ENCODE data around the gene BPTF. TPM values are rescaled to one million over a fixed set of nuclear protein-coding genes. Genes with fewer than 3 reads are reported as not detected.
A peak's percentile ranks its signal among the peaks of the same experiment; 100 is the strongest.

Gene BPTF
- total and polyA plus RNA-seq, 2 of the 13 experiments (the other 11 are each of a cell fraction or from before 2014, with no cell fraction given) = 43.5 to 66.1 TPM

GRCh38 chr17:68029512-68030215 lies 204.4 kb downstream of the BPTF start (continued):
- TF ChIP-seq HDAC6 (IDR thresholded peaks at IDR 0.05; ENCODE audit: low read depth, low read length) (no peak), HNF1A (IDR thresholded peaks at IDR 0.05; ENCODE audit: low read depth) (no peak), HNF1A (CRISPR knock-in tag; IDR thresholded peaks at IDR 0.05; ENCODE audit: borderline replicate concordance) (peak; percentile 57; the same call in 1 of the 2 replicates), MAFK (conservative IDR thresholded peaks at IDR 0.05 in 1 of 2, IDR thresholded peaks at IDR 0.05 in 1 of 2; ENCODE audit: low read length in 2 of 2) (no peak), ZNF782 (CRISPR knock-in tag; IDR thresholded peaks at IDR 0.05; ENCODE audit: borderline replicate concordance) (peak; percentile 81; the same call in 1 of the 2 replicates), CBX1 (IDR thresholded peaks at IDR 0.05; ENCODE audit: low read depth) (no peak), ZBTB34 (CRISPR knock-in tag; IDR thresholded peaks at IDR 0.05) (no peak), ZSCAN30 (CRISPR knock-in tag; IDR thresholded peaks at IDR 0.05) (no peak), DNMT1 (CRISPR knock-in tag; IDR thresholded peaks at IDR 0.05) (no peak; the same call in 1 of the 2 replicates), NFKBIZ (CRISPR knock-in tag; IDR thresholded peaks at IDR 0.05) (peak; percentile 68; the same call in 1 of the 2 replicates), ZNF232 (CRISPR knock-in tag; IDR thresholded peaks at IDR 0.05; ENCODE audit: borderline replicate concordance) (0 out of 2 replicates have a peak, but pooled peaks have one; percentile 25), ATF1 (CRISPR knock-in tag; IDR thresholded peaks at IDR 0.05) (no peak), MIXL1 (CRISPR knock-in tag; IDR thresholded peaks at IDR 0.05) (peak; percentile 96), KDM3A (CRISPR knock-in tag; IDR thresholded peaks at IDR 0.05; ENCODE audit: low read depth) (peak; percentile 70; the same call in 1 of the 2 replicates), PTBP1 (IDR thresholded peaks at IDR 0.05; ENCODE audit: low read depth, low read length, poor library complexity, severe bottlenecking) (no peak), ZNF674 (CRISPR knock-in tag; IDR thresholded peaks at IDR 0.05; ENCODE audit: low read depth) (0 out of 2 replicates have a peak, but pooled peaks have one; percentile 37), SNAI1 (CRISPR knock-in tag; IDR thresholded peaks at IDR 0.05; ENCODE audit: borderline replicate concordance) (no peak), ZFP91 (CRISPR knock-in tag; IDR thresholded peaks at IDR 0.05; ENCODE audit: borderline replicate concordance) (no peak; the same call in none of the 2 replicates), SMC3 (IDR thresholded peaks at IDR 0.05; ENCODE audit: low read length) (no peak)
- TF ChIP-seq, protein P1, sequence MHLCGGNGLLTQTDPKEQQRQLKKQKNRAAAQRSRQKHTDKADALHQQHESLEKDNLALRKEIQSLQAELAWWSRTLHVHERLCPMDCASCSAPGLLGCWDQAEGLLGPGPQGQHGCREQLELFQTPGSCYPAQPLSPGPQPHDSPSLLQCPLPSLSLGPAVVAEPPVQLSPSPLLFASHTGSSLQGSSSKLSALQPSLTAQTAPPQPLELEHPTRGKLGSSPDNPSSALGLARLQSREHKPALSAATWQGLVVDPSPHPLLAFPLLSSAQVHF (CRISPR knock-in tag; IDR thresholded peaks at IDR 0.05) = no peak
- TF ChIP-seq, protein P2, sequence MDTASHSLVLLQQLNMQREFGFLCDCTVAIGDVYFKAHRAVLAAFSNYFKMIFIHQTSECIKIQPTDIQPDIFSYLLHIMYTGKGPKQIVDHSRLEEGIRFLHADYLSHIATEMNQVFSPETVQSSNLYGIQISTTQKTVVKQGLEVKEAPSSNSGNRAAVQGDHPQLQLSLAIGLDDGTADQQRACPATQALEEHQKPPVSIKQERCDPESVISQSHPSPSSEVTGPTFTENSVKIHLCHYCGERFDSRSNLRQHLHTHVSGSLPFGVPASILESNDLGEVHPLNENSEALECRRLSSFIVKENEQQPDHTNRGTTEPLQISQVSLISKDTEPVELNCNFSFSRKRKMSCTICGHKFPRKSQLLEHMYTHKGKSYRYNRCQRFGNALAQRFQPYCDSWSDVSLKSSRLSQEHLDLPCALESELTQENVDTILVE (CRISPR knock-in tag; IDR thresholded peaks at IDR 0.05) = no peak

Data from HepG2 (cell line).